ENCODE measurements around the gene CEACAM5. TPM values are rescaled to one million over a fixed set of nuclear protein-coding genes. Genes with fewer than 3 reads are reported as not detected.
"Not testable (repeated sequence)": the region's sequence is repeated elsewhere in the genome, so short reads cannot be mapped to it uniquely, and the experiment has no call there.

CEACAM5 gene
- total RNA-seq, 1 donor = not detected

GRCh38 chr19:41735071-41735600 lies 26.7 kb downstream of the CEACAM5 start:
- DNase-seq (ENCODE audit: low read depth in 2 of 3, low spot score in 2 of 3) = no peak

- no peak for DNase-seq (ENCODE audit: low read depth in 2 of 3, low spot score in 2 of 3)
Measured at GRCh38 chr19:41739361-41739760, 30.9 kb downstream of the CEACAM5 start.

- DNase-seq (ENCODE audit: low read depth in 2 of 3, low spot score in 2 of 3) = no peak
Measured at GRCh38 chr19:41740415-41741243, 32.2 kb downstream of the CEACAM5 start.

GRCh38 chr19:41741244-41741554 lies 32.8 kb downstream of the CEACAM5 start:
- DNase-seq (ENCODE audit: low read depth in 2 of 3, low spot score in 2 of 3) = no peak

GRCh38 chr19:41744850-41745249 lies 36.4 kb downstream of the CEACAM5 start:
- DNase-seq (ENCODE audit: low read depth in 2 of 3, low spot score in 2 of 3) = peak in 2 of 3 donors; percentile 47 to 76

- DNase-seq (ENCODE audit: low read depth in 2 of 3, low spot score in 2 of 3) = peak in 2 of 3 donors; percentile 17 to 52
Measured at GRCh38 chr19:41745756-41746155, 37.3 kb downstream of the CEACAM5 start.

GRCh38 chr19:41746593-41747227 lies 38.3 kb downstream of the CEACAM5 start:
- DNase-seq (ENCODE audit: low read depth in 2 of 3, low spot score in 2 of 3) = peak; percentile 16 to 83 (median 63)

- DNase-seq (ENCODE audit: low read depth in 2 of 3, low spot score in 2 of 3) = no peak
Measured at GRCh38 chr19:41748012-41748411, 39.6 kb downstream of the CEACAM5 start.

- DNase-seq (ENCODE audit: low read depth in 2 of 3, low spot score in 2 of 3) = not testable (repeated sequence)
Measured at GRCh38 chr19:41750248-41751134, 42.1 kb downstream of the CEACAM5 start.

GRCh38 chr19:41753159-41753558 lies 44.7 kb downstream of the CEACAM5 start:
- peak; percentile 66 to 73 (median 66) for DNase-seq (ENCODE audit: low read depth in 2 of 3, low spot score in 2 of 3)

- peak; percentile 36 to 70 (median 48) for DNase-seq (ENCODE audit: low read depth in 2 of 3, low spot score in 2 of 3)
Measured at GRCh38 chr19:41753936-41754529, 45.6 kb downstream of the CEACAM5 start.

GRCh38 chr19:41755328-41755913 lies 47.0 kb downstream of the CEACAM5 start, which contains the start of gene CEACAM6:
Gene CEACAM6, plus strand, starts transcription at chr19:41755530. Its CDS starts 109 bp downstream, at chr19:41755639.
- no peak for DNase-seq (ENCODE audit: low read depth in 2 of 3, low spot score in 2 of 3)

GRCh38 chr19:41758846-41759245 lies 50.4 kb downstream of the CEACAM5 start:
- no peak for DNase-seq (ENCODE audit: low read depth in 2 of 3, low spot score in 2 of 3)

GRCh38 chr19:41767115-41767514 lies 58.7 kb downstream of the CEACAM5 start:
- no peak for DNase-seq (ENCODE audit: low read depth in 2 of 3, low spot score in 2 of 3)

- DNase-seq (ENCODE audit: low read depth in 2 of 3, low spot score in 2 of 3) = not testable (repeated sequence)
Measured at GRCh38 chr19:41768105-41768504, 59.7 kb downstream of the CEACAM5 start.

- DNase-seq (ENCODE audit: low read depth in 2 of 3, low spot score in 2 of 3) = no peak
Measured at GRCh38 chr19:41769608-41770007, 61.2 kb downstream of the CEACAM5 start.

- DNase-seq (ENCODE audit: low read depth in 2 of 3, low spot score in 2 of 3) = no peak
Measured at GRCh38 chr19:41771410-41771809, 63.0 kb downstream of the CEACAM5 start.

- DNase-seq (ENCODE audit: low read depth in 2 of 3, low spot score in 2 of 3) = peak in 1 of 3 donors; percentile 49
Measured at GRCh38 chr19:41774515-41774980, 66.1 kb downstream of the CEACAM5 start.

- DNase-seq (ENCODE audit: low read depth in 2 of 3, low spot score in 2 of 3) = no peak
Measured at GRCh38 chr19:41776700-41777099, 68.3 kb downstream of the CEACAM5 start.

All from hematopoietic multipotent progenitor cell (in vitro differentiated cells).